Raji (cell line): ENCODE measurements around the gene CPNE8.

Experiments used
- POLR2A ChIP-seq: IDR thresholded peaks from 2 replicates; pipeline ENCODE4 v1.6.1; 2011; ENCODE audit warnings: low read depth, low read length, control low read depth; ENCODE audit not compliant: insufficient read depth

CPNE8 gene

GRCh38 chr12:38745601-38746000 is 159.8 kb downstream of the CPNE8 start:
- TF ChIP-seq POLR2A, result no peak

DNA sequence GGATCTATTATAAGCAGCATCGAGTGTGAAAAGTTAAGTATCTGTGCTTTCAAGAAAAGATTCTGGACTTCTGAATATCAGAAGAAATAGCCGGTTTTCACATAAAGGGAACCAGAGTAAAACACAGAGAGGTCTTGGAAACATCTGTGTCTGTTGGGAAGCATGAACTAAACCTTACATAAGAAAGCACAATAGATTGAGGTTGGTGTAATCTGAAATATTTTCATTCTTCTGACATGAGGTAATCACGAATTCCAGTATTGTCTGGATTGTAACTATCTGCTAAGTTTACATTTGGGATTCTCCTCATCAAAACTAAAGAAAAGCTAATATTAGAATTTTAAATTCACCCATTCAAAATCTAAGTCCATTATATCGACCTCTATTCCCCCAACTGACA is 161.3 kb downstream of the CPNE8 start:
- TF ChIP-seq POLR2A, result no peak

GRCh38 chr12:38736821-38737220 is 168.6 kb downstream of the CPNE8 start:
- no peak for TF ChIP-seq POLR2A

DNA sequence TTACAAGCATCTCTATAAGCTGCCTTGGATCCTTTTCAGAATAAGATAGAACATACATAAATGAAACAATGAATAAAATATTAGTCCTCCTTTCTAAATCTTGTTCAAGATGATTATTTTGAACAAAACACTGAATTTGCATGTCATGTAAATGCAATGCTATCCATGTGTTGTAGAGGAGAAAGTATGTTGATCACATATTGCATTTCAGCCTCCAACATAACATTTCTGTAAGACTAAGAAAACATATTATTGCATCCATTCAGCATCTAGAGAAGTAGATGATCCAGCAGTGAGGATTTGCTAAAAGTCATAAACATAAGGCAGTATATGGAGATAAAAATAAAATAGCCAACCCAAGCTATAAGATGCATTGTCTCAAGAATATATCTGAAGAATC is 172.6 kb downstream of the CPNE8 start:
- no peak for TF ChIP-seq POLR2A

GRCh38 chr12:38728894-38729293 is 176.5 kb downstream of the CPNE8 start:
- no peak for TF ChIP-seq POLR2A

DNA sequence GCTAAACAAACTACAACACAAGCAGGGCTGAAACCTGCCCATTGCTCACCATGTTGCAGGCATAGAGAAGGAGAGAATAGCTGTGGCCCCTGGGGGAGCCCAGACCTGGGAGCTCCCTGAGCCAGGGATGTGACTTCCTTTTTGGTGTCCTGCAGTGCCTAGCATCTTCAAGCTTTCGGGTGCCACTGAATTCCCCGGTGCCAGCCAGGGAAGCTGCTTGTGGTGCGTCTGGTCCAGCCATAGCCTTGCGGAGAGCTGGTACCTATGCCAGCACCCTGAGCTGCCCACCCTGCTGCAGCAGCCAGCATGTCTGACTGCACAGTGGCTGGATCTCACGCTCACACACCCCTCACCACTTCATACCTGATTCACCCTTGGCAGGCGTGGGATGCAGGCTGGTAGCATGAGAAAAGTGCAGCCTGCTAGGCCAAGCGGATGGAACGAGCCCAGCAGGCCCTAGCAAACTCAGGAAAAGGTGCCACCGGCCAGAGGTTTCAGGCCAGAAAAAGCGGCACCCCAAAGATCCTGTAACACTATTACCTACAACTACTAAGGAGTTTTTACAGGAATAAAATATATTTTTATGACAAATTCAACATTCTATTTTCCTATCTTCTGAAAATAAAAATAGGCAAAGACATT is 183.7 kb downstream of the CPNE8 start:
- no peak for TF ChIP-seq POLR2A

DNA sequence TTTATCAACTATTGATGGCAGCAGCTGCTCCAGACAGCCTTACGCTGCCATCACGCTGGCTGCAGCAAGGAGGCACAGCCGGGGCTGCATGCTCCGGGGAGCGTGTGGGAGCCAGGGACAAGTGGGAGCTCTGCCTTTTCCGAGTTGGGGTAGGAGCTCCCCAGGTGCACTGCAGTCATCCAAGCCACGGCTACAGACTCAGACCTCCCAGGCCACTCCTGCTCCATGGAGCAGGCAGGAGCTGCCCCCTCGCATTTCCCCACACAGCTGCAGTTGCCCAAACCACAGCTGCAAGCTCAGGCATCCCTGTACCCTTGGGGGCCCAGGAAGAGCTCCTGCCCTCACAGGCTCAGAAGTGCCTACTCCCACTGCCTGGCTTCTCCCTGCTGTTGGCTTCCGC is 184.7 kb downstream of the CPNE8 start:
- no peak for TF ChIP-seq POLR2A

DNA sequence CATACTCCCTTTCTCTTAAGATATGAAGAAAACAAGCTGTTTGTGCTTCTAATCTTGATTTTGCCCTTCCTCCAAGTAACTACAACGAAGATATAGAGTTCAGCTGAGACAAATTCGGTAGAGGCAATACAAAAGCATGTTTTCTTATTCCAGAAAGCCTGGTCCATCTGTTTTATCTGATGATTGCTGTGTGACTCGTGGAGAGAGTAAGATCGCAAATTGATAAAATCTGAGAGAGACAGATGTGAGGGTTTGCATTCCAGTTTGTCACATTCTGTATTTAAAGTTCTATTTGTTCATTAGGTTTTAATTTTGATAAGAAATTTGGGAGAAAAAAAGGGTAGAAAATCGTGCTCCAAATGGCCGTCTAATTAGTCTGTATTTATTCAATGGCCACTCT is 192.1 kb downstream of the CPNE8 start:
- no peak for TF ChIP-seq POLR2A

- no peak for TF ChIP-seq POLR2A
Observed at GRCh38 chr12:38711054-38711453, 194.3 kb downstream of the CPNE8 start.

- TF ChIP-seq POLR2A, result no peak
Observed at GRCh38 chr12:38708466-38708865, 196.9 kb downstream of the CPNE8 start.

DNA sequence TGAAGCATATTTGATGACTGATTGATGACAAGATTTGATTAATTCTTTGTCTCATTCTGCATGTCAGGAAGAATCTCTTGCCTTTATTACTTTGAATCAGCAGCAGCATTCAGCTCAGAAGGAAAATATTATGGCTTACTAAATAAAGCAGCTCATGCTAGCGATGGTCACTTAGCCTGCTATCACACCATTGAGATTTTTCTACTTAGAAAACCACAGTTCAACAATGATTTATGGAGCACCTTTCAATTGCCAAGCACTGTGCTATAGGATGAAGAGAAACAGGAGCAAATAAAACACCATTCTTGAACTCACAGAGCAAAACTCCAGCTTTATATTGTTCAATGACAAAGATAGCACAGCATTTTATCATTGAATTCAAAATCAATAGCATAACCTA is 197.7 kb downstream of the CPNE8 start:
- no peak for TF ChIP-seq POLR2A

- no peak for TF ChIP-seq POLR2A
Observed at GRCh38 chr12:38697289-38697688, 208.1 kb downstream of the CPNE8 start.

GRCh38 chr12:38695057-38695456 is 210.3 kb downstream of the CPNE8 start:
- TF ChIP-seq POLR2A, result no peak

- TF ChIP-seq POLR2A, result no peak
Observed at GRCh38 chr12:38691164-38691563, 214.2 kb downstream of the CPNE8 start.

- no peak for TF ChIP-seq POLR2A
Observed at GRCh38 chr12:38690646-38691045, 214.7 kb downstream of the CPNE8 start.

DNA sequence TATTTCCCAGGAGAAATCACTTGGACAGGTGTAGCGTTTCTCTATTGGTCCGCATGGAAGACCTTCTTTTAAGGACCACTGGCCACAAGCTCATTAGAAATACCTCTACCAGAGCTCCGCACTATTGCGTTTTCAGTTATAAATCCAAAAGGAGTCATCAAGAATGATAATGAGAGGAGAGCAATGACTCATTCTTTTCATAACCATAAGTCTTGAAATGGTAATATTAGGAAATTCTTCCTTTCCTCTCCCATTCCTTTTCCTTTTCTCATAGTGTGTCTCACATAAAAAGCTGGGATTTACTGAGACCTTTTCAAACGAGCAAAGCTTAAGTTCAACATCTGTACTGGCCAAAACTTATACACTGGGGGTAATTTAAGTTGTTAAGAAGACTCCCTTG is 215.7 kb downstream of the CPNE8 start:
- no peak for TF ChIP-seq POLR2A

GRCh38 chr12:38689195-38689594 is 216.2 kb downstream of the CPNE8 start:
- no peak for TF ChIP-seq POLR2A
